DLD1 (cell line): ENCODE results near the gene PIK3R1.

Experiments
- in situ Hi-C: cut with HindIII; loops from 2 replicates; pipeline ENCODE4 v1.10.0; 2017; ENCODE audit warnings: low sequenced_read_pairs

PIK3R1 gene

DNA sequence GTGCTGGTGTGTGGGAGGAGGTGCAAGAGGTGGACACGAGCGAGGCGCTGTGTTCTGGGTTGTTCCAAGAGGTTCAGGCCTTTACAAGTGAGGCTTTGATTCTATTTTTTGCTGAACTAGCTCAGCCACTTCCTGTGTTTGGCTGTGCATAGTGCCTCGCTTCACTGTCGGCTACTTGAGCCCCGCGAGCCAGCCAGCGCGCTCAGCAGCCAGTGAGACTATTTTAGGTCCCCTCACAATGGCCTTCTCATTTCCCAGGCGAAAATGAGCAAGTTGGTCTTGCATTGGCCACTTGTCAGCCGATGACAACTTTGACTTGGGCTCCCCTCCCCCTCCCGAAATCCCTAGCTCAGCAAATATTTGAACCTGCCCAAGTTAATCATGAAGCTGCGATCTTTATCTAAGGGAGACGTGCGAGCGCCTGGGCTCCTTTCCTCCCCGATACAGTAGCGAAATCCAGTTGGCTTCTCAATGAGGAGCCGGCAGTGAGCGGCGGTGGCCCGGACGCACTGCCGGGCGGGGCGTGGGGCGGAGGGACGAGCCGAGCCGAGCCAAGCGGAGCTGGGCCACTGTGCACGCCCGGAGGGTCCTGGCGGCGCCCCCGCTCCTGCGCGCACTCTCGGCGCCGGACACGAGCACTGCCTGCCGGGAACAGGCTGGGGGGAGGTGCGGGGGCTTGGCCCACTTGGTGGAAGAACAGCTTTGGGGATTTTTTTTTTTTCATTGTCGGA, 72.6 kb downstream of the PIK3R1 start:
- in situ Hi-C loops = no loop called here

DNA sequence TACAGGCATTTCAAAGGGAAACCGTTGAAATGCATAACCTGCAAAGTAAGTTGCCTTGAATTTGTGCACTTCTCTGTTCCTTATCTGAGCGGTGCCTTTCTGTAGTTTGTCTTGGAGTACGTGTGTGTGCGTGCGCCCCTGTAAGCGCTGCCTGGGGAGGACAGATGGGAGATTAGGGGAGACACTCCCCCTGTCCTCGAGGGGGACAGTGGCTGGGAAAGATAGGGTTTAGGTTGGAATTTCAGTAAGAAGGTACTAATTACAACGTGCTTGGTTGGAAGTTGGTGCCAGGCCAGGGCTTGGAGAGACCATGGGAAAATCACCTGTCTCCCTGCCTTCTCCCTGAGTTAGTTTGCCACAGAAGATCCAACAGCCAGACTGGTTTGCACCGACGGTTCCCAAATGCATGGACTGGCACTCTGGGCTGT, 73.2 kb downstream of the PIK3R1 start:
- in situ Hi-C loops = no loop called here

DNA sequence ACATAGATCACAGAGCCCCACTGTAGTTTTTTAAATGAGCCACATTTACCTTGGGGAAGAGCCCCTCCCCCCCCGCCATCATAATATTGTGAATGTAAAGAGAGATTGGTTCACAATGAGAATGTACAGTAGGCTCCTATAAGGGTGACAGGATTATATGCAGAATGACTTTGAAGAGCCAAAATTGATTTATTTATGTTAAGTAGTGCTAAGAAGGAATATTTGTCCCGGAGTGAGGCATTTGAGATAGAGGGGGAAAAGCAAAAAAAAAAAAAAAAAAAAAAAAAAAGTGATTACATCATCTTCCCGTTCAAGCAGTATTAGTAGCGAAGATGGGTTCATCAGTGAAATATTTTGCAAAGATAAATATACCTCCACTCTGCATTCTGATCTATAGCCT, 73.9 kb downstream of the PIK3R1 start:
- in situ Hi-C loops = no loop called here

DNA sequence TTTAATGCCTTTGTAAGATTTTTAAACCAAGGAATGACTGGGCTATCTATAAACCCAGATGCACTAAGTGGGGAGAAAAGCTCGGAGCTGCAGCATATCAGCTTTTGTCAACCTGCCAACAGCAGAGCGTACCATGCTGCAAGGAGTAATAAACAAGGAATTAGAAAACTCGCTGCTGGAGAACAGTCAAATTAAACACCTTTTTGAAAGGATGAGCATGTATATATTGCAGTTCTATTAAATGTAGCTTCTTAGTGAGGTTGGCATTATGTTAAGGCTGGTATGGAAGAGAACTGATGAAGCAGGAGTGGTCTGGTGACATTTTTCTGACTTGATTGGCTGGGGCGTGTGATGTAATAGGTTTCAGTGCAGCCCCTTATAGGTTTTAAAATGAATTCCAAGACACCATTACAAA, 74.7 kb downstream of the PIK3R1 start:
- in situ Hi-C loops = no loop called here

DNA sequence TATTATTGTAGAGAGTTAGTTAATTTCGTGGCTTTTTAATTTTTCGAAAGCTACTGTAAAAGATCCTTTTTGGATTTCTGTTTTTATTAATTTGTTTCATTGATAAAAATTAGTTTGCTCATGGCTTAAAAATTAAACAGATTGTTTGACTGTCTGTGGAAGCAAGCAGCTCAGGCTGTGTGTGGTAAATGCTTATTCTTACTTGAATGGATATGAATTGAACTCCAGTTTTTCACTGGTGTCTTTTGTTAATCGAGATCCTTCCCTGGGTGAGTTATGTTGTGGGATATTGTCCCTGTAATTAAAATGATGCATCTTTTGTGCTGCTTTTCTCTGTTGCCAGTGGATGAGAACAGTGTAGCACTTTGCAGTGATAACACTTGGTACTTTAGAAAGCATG, 75.3 kb downstream of the PIK3R1 start:
- in situ Hi-C loops = no loop called here

DNA sequence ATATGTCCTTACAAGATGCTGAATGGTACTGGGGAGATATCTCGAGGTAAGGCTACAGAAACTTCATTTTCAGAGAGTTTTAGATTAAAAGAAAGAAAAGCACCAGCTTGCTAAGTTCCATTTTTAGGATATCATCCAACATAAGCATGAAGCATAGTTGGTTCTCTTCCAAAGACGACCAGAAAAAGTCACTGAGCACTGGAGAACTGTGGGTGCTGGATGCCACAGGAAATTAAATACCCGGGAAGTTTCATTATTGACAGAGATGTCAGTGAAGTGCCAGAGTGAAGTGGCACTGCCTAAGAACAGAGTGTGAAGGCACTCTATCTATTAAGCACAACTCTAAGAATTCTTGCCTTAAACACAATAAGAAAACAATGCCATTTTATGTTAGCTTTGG, 76.8 kb downstream of the PIK3R1 start:
- in situ Hi-C loops = no loop called here

DNA sequence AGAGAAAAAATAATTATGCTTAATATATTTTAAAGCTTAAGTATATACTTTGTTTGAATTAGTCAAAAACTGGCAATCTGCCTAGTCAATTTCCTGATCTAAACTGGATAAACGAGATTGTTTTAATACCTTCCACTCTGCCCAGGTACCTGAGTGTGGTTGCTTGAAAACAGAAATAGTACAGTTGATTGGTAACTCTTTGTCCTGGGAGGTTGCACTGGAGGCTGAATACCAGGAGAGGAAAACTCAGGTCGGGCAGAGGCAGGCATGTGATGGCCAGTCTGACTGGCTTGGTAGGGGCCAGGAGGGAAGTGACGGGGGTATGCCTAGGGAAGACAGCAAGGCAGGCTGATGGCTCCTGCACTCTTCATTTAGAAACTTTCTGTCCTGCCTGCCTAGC, 80.2 kb downstream of the PIK3R1 start:
- in situ Hi-C loops = no loop called here

DNA sequence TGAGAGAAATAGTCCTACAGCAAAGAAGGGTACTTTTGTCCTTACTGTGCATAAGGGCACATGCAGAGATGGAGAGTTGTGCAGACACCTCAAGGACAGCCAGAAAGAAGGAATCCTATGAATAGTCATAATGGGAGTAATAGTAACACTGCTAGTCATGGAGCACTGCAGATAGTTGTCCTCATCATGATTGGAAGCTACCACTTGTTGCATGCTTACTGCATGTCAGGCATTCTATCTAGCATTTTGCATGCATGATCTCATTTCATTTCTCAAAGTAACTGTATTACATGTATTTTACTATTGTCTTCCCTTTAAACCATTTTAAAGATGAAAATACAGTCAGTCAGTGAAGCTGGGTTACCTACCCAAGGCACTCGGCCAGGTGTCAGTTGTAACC, 81.3 kb downstream of the PIK3R1 start:
- in situ Hi-C loops = no loop called here

DNA sequence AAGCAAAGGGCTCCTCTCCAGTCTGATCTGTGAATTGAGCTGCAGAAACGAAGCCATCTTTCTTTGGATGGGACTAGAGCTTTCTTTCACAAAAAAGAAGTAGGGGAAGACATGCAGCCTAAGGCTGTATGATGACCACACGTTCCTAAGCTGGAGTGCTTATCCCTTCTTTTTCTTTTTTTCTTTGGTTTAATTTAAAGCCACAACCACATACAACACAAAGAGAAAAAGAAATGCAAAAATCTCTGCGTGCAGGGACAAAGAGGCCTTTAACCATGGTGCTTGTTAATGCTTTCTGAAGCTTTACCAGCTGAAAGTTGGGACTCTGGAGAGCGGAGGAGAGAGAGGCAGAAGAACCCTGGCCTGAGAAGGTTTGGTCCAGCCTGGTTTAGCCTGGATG, 82.1 kb downstream of the PIK3R1 start:
- in situ Hi-C loops = no loop called here

DNA sequence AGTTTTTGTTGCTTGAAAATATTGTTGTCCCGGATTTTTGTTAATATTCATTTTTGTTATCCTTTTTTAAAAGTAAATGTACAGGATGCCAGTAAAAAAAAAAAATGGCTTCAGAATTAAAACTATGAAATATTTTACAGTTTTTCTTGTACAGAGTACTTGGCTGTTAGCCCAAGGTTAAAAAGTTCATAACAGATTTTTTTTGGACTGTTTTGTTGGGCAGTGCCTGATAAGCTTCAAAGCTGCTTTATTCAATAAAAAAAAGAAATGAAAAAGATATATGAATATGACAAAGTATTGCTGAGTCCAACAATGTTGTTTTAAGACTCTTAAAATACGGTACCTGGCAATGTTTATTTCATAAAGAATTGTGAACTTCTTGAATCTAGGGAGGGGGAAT, 82.9 kb downstream of the PIK3R1 start:
- in situ Hi-C loops = no loop called here

DNA sequence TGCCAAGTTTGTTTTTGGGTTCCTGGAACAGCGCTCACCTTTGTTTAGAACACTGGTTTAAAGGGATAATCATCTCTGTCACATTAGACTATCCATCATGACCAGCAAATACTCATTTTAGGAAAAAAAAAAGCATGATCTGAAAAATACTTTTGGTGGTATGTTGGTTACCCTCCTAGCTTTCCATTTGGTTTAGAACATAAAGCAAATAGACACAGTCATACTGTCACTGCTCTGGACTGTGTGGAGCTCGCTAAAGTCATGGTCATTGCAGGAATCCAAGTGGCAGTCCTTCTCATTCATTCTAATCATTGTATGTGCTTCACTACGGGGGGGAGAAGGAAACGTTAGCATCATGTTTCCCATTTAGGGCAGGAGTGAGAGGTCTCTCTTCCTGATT, 83.5 kb downstream of the PIK3R1 start:
- in situ Hi-C loops = no loop called here

DNA sequence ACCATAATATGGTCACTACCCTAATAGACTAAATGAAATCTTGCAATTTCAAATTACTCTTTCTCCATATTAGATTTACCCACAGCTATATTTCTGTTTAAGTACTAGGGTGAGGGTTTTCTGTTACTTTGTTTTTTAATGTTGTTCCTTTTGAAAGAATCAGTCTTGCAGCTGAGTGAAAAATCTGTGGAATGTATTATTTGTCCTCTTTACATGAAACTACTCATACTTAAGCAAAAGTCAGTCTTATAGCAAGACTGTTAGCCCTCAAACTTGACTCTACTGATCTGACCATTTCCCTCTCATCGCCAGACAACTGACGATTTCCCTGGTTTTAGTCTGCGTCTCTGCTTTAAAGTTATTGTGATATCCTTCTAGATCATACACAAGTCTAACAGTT, 84.0 kb downstream of the PIK3R1 start:
- in situ Hi-C loops = no loop called here

DNA sequence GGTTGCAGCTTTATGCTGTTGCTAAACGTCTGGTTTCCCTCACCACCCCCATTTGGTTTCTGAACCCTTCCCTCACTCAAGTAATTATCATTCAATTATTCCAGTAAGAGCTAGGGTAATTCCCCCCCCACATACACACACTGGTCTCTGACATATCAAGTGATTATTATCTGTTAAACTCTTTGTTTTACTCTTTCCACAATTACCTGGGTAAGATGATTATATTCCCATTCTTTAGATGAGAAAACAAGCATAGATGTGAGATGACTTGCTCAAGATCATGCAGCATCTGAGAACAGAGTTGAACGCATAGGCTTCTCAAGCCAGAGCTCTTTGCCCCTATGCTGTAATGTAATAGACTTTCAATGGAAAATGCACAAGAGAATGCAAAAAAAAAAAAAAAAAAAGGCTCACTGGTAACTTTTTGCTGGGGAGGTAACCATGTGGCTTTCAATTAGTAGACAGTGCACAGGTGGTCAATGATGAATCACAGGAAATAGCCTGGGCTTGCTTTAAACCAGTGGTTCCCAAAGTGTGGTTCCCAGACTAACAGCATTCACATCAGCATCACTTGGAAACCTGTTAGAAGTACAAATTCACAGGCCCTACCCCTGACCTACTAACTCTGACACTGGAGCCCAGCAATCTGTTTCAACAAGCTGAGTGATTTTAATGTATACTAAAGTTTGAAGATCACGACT, 87.6 kb downstream of the PIK3R1 start:
- in situ Hi-C loops = no loop called here

DNA sequence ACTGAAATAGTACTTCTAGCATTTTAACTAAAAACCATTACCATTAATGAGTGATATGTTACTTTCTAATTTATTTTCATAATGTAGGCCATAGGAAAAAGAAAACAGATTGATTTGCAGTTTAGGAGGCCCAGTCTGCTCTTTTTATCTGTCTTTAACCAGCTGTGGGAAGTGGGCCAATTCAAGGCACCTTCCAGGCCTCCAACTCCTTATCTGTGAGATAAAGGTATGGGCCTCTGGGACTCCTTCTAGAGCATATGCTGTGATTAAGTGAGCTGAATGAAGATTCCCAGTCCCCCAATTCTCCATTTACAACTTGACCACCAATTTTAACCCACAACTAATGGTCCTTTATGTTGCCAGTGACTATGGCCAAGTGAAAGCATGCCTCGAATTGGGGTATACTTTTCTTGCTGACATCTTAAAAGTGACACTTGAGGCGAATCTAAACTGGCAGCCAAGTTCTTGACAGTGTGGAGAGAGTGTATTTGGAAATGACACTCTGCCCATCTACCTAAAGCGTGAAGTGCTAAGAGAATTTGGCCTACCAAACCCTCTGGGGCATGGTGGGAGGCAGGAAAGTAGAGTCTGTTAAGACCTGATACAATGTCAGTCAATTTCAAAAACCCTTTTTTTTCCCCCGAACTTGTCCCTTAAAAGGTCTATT, 88.3 kb downstream of the PIK3R1 start:
- in situ Hi-C loops = no loop called here

DNA sequence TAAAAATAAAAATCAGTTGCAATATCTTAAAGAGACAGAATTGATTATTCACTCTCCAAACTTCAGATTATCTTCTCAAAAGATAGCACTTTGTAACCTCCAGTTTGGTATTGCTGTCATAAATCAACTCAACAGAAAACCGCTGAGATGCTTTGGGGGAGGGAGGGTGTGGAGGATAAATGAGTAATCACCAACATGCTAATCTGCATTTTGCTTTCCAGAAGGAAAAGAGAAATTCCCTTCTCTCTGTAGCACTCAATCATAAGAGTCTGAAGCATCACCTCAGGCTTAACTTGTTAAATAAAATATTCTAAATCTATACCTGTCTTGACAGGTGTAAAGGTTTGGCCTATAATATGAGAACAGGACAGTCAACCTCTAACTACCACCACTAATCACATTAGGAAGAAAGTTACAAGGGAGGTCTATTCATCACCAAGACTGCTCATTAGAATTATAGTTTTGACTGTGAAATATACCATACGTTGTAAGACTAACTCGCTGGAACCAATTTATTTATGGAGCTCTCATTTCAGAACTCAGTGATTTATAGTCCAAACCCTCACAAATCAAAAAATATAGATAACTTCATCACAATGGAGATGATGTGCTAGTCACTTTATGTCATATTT, 89.0 kb downstream of the PIK3R1 start:
- in situ Hi-C loops = no loop called here

DNA sequence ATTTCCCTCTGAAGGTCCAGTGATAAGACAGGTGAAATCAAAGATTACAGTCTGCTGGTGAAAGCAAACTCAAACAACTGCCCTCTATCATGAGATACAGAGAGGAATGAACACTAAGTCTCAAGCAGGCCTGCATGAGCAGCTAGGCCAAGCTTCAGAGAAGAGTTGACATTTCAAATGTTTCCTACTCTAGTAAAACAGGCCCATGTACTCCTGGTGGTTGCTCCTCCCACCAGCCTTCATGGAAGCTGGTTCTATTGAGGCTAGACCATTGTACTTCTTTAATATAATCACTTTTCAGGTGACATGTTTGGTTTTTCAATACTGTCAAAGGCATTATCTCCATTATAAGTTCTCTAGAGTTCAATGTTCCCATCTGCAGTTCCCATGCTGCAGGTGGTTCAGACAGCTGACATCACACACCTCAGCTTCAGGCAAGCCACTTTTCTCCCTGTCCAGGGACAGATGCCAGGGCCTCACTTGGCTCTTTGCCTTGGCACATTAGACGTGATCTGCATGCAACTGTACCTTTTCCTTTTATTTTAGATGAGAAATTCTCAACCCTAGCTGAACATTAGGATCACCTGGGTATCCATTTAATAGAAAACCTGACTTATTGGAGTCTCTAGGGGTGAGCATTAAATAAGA, 89.8 kb downstream of the PIK3R1 start:
- in situ Hi-C loops = no loop called here

DNA sequence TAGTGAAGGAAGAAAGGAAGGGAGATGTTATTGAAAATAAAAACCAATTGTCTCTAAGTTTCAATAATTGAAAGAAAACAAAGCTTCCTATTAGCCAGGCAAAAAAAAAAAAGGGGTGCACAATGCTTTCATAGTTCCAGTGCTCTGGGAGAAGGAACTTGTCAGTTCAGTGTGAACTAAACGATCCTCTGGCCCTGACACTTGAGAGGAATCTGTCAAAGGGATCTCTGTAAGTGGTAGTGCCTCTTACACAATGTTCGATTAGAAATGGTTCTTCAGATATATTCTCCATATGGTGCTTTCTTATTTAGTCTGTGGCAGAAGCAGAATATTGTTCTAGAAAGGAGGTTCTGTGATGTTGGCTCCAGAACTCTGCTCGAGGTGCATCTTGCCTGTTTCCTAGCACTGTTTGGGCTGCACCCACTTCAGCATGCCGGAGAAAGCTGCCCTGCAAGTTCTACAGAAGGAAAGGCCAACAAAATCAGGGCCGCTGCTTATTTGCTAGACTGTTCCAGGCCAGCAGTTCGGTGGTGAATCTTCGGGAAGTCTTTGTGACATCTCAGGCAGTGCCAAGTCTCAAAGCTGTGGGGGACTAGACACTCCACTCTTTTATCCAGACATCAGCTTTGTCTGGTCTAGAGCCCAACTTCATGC, 90.9 kb downstream of the PIK3R1 start:
- in situ Hi-C loops = no loop called here

DNA sequence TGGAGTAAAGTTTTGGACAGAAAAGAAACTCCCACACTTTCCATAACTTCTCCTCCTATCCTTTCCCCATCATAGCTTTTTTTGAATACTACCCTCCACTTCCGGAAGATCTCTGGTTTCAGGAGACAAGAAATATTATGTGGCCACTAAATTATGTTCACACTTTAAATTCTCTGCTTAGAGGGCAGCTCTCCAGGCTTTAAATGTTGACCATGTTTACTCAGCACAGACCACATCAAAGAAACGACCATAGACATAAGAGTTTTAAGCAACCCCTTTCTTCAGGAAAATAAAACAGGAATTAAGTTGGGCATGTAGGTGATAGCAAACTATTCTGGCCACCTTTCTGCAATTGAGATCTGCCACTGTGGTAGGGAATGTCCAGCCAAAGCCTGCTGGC, 97.8 kb downstream of the PIK3R1 start:
- in situ Hi-C loops = no loop called here

DNA sequence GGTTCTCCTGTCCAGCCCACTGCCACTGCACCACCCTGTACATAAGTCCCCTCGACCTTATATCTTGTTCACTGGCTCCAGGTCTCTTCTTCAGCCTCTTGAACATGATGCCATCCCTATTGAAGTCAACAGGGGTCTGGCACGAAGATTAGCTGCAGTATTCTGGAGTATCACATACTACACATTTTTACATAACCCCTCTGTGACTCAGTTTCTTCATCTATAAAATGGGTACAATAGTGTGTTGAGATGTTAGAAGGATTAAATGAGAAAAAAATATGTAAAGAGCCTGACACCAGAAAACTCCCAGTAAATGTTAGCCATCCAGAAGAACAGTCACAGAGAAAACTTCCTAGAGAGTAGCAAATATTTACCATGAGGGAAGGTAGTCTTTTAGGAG, 98.9 kb downstream of the PIK3R1 start:
- in situ Hi-C loops = no loop called here

DNA sequence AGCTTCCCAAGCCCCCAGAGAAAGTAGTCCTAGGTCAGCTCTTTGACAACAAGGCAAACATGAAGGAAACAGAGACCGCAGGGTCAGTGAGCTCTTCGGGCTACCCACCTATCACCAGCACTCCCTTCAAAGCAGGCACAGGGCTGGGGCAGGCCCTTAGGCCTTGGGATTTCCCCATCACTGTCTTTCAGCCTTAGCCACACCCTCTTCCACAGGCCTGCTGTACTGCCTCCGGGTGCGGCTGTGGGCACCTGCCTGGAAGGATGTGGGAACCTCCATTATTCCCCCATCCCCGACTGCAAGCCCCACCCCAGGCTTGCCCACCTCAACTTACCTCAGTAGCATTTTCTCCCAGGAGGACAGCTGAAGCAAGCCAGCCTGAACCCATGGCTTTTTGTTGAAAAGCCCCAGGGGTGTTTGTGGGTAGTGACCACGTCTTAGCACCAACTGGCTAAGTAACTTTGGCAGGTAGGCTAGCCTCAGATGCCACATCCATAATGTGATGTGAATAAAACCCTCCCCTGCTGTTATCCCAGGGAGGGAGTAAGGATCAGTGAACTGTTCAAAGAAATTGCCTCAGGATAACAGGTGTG, 100.2 kb downstream of the PIK3R1 start:
- in situ Hi-C loops = no loop called here
